IMR-90 (cell line): ENCODE measurements around the gene ABHD12. TPM values are rescaled to one million over a fixed set of nuclear protein-coding genes. Genes with fewer than 3 reads are reported as not detected.

ENCODE experiments used
- ATAC-seq: fragments of 200-7000 bp; cut with Tn5 transposase; 2 replicates; pipeline ENCODE4 v1.9.1; 2020; ENCODE audit warnings: low read depth, mild to moderate bottlenecking, moderate library complexity
- BruUV-seq: library from RNA; stranded (reverse); fragments of 400-500 nt; replicated peaks from 2 replicates; lab custom pipeline; 2021; lab: Mats Ljungman, UMichigan
- CTCF ChIA-PET: fragments of 300-600 bp; formaldehyde crosslinking; extraction: SDS; loops from one replicate; lab custom pipeline; 2021; ENCODE audit warnings: antibody characterized with exemption; lab: Yijun Ruan, JAX
- POLR2A ChIA-PET: fragments of 300-600 bp; sonication (Branson Sonifier 250); formaldehyde crosslinking; loops from one replicate; lab custom pipeline; 2022; ENCODE audit warnings: antibody characterized with exemption; ENCODE audit not compliant: unreplicated experiment; lab: Charles Lee
- DNase-seq: peaks from one replicate; pipeline ENCODE4 v3.0.0; 2013
- H2AFZ ChIP-seq: replicated peaks from 2 replicates; pipeline ENCODE3; 2013; ENCODE audit warnings: low read length, mild to moderate bottlenecking; ENCODE audit not compliant: poor library complexity
- H2AK5ac ChIP-seq: 2 replicates; pipeline ENCODE4 v1.6.1; 2013; ENCODE audit warnings: low read depth, low read length, inconsistent platforms
- H2AK9ac ChIP-seq: replicated peaks from 2 replicates; pipeline ENCODE3; 2013; ENCODE audit warnings: mild to moderate bottlenecking, low read depth, low read length, moderate library complexity; ENCODE audit not compliant: poor library complexity
- H2BK120ac ChIP-seq: 2 replicates; pipeline ENCODE4 v1.6.1; 2013; ENCODE audit warnings: low read depth, low read length, inconsistent platforms
- H2BK15ac ChIP-seq: 3 replicates; pipeline ENCODE4 v1.6.1; 2013; ENCODE audit warnings: low read depth, low read length, inconsistent platforms
- H2BK20ac ChIP-seq: 2 replicates; pipeline ENCODE4 v1.6.1; 2013; ENCODE audit warnings: low read depth, mild to moderate bottlenecking, inconsistent platforms, low read length, moderate library complexity
- H2BK5ac ChIP-seq: 2 replicates; pipeline ENCODE4 v1.6.1; 2013; ENCODE audit warnings: mild to moderate bottlenecking, low read depth, low read length, inconsistent platforms; ENCODE audit not compliant: poor library complexity, severe bottlenecking
- H3K14ac ChIP-seq: replicated peaks from 2 replicates; pipeline ENCODE4 v1.6.1; 2013; ENCODE audit warnings: low read depth, low read length, inconsistent platforms
- H3K18ac ChIP-seq: 2 replicates; pipeline ENCODE4 v1.6.1; 2013; ENCODE audit warnings: low read depth, low read length, control low read depth
- H3K23ac ChIP-seq: 2 replicates; pipeline ENCODE4 v1.6.1; 2013; ENCODE audit warnings: low read depth, low read length, inconsistent platforms
- H3K27ac ChIP-seq: 2 replicates; pipeline ENCODE4 v1.5.1; 2013; ENCODE audit warnings: mild to moderate bottlenecking, control low read depth, low read length; ENCODE audit not compliant: insufficient read depth
- H3K27me3 ChIP-seq: 2 replicates; pipeline ENCODE4 v1.6.1; 2013; ENCODE audit warnings: low read length; ENCODE audit not compliant: control insufficient read depth, insufficient read depth
- H3K36me3 ChIP-seq: 2 replicates; pipeline ENCODE4 v1.6.1; 2013; ENCODE audit warnings: low read length, mixed read lengths; ENCODE audit not compliant: control insufficient read depth, insufficient read depth
- H3K4ac ChIP-seq: 2 replicates; pipeline ENCODE4 v1.6.1; 2013; ENCODE audit warnings: low read depth, low read length, inconsistent platforms
- H3K4me1 ChIP-seq: 2 replicates; pipeline ENCODE4 v1.6.1; 2013; ENCODE audit warnings: low read length, mixed read lengths; ENCODE audit not compliant: control insufficient read depth, insufficient read depth
- H3K4me2 ChIP-seq: 2 replicates; pipeline ENCODE4 v1.6.1; 2013; ENCODE audit warnings: low read depth, mild to moderate bottlenecking, control low read depth, low read length, moderate library complexity
- H3K4me3 ChIP-seq: 2 replicates; pipeline ENCODE4 v1.5.1; 2013; ENCODE audit warnings: low read depth, mild to moderate bottlenecking, control low read depth, low read length, moderate library complexity; ENCODE audit not compliant: insufficient read depth
- H3K56ac ChIP-seq: 2 replicates; pipeline ENCODE4 v1.6.1; 2013; ENCODE audit warnings: low read length, inconsistent platforms; ENCODE audit not compliant: insufficient read depth; ENCODE audit errors: extremely low read depth
- H3K79me1 ChIP-seq, 2 experiments: 2 replicates each; pipeline ENCODE4 v1.6.1; 2013; ENCODE audit warnings: low read length in 2 of 2, inconsistent platforms in 1 of 2, low read depth in 1 of 2
- H3K9ac ChIP-seq: 2 replicates; pipeline ENCODE4 v1.6.1; 2013; ENCODE audit warnings: low read depth, low read length, control low read depth
- H3K9me1 ChIP-seq: 2 replicates; pipeline ENCODE4 v1.6.1; 2013; ENCODE audit warnings: low read length, inconsistent platforms; ENCODE audit not compliant: insufficient read depth
- H3K9me3 ChIP-seq: 2 replicates; pipeline ENCODE4 v1.6.1; 2013; ENCODE audit warnings: low read length; ENCODE audit not compliant: control insufficient read depth, insufficient read depth
- H4K20me1 ChIP-seq: 2 replicates; pipeline ENCODE4 v1.6.1; 2013; ENCODE audit warnings: low read length, inconsistent platforms; ENCODE audit not compliant: insufficient read depth
- H4K5ac ChIP-seq: 2 replicates; pipeline ENCODE4 v1.6.1; 2013; ENCODE audit warnings: mild to moderate bottlenecking, low read depth, low read length, control low read depth
- H4K8ac ChIP-seq, 2 experiments: 2 replicates each; pipeline ENCODE4 v1.6.1; 2013; ENCODE audit warnings: low read depth in 2 of 2, low read length in 2 of 2, control low read depth in 1 of 2, inconsistent platforms in 1 of 2
- H4K91ac ChIP-seq: 2 replicates; pipeline ENCODE4 v1.6.1; 2013; ENCODE audit warnings: low read depth, low read length, inconsistent platforms; ENCODE audit not compliant: insufficient read depth
- BHLHE40 ChIP-seq: fragments of 150-350 bp; IDR thresholded peaks from 2 replicates; pipeline ENCODE4 v1.6.1; 2016; ENCODE audit warnings: mild to moderate bottlenecking, low read depth, low read length
- CEBPB ChIP-seq: IDR thresholded peaks from 2 replicates; pipeline ENCODE4 v1.6.1; 2012; ENCODE audit warnings: low read depth, low read length, improper control_type of control experiment
- FOS ChIP-seq: fragments of 150-350 bp; IDR thresholded peaks from 2 replicates; pipeline ENCODE4 v1.6.1; 2016; ENCODE audit warnings: low read depth, low read length
- MAFK ChIP-seq: IDR thresholded peaks from 2 replicates; pipeline ENCODE4 v1.6.1; 2012; ENCODE audit warnings: low read depth, low read length, improper control_type of control experiment
- POLR2A ChIP-seq: IDR thresholded peaks from 2 replicates; pipeline ENCODE4 v1.6.1; 2012; ENCODE audit warnings: mild to moderate bottlenecking, low read depth, low read length
- RAD21 ChIP-seq: IDR thresholded peaks from 2 replicates; pipeline ENCODE4 v1.6.1; 2012; ENCODE audit warnings: low read length, improper control_type of control experiment
- RCOR1 ChIP-seq: IDR thresholded peaks from 2 replicates; pipeline ENCODE4 v1.6.1; 2012; ENCODE audit warnings: mild to moderate bottlenecking, low read length, improper control_type of control experiment; ENCODE audit not compliant: insufficient replicate concordance
- RFX5 ChIP-seq: IDR thresholded peaks from 2 replicates; pipeline ENCODE4 v1.8.0; 2012; ENCODE audit warnings: low read depth, mild to moderate bottlenecking, low read length, moderate library complexity
- WGBS, 2 experiments: methylation state at CpG; one replicate each; pipeline versions ENCODE4 v1.1.5 to v1.1.7; 2013; ENCODE audit warnings: missing lambda C conversion rate in 2 of 2; ENCODE audit not compliant: insufficient read length in 1 of 2; ENCODE audit errors: extremely low coverage in 2 of 2; 5-methylcytosine and 5-hydroxymethylcytosine counted together
- dilution Hi-C: fragments of 300-500 bp; cut with HindIII; formaldehyde crosslinking; loops from one replicate; pipeline ENCODE4 v1.14.3; 2018; ENCODE audit warnings: low sequenced_read_pairs; ENCODE audit not compliant: unreplicated experiment
- in situ Hi-C: fragments of 300-500 bp; cut with MboI; formaldehyde crosslinking; loops from 3 replicates; pipeline ENCODE4 v1.14.3; 2019; ENCODE audit warnings: low sequenced_read_pairs, inconsistent platforms, mixed read lengths
- intact Hi-C: fragments of 100-400 bp; cut with micrococcal nuclease; formaldehyde crosslinking; loops from 2 replicates; pipeline ENCODE4 v1.10.0; 2022
- polyA plus RNA-seq, 3 experiments: library from polyadenylated mRNA; depleted of rRNA; stranded (reverse); fragments of >200 nt; gene quantifications; 2 replicates each; pipeline ENCODE4 v1.2.3, GENCODE V29; 2012; ENCODE audit warnings: low replicate concordance in 1 of 3
- total RNA-seq: library from RNA; depleted of rRNA; stranded (reverse); fragments of >200 nt; gene quantifications from 2 replicates; pipeline ENCODE4 v1.2.3, GENCODE V29; 2012
- TF ChIP-seq, protein P1 (sequence below): fragments of 150-350 bp; IDR thresholded peaks from 2 replicates; pipeline ENCODE4 v1.6.1; 2016; ENCODE audit warnings: low read depth, mild to moderate bottlenecking, low read length, moderate library complexity, borderline replicate concordance
- TF ChIP-seq, protein P2 (sequence below): conservative IDR thresholded peaks from 2 replicates; pipeline ENCODE4 v1.5.1; 2012; ENCODE audit warnings: mild to moderate bottlenecking, low read depth, low read length, improper control_type of control experiment

ABHD12 gene
- total and polyA plus RNA-seq, 2 of the 4 experiments (the other 2 are of a cell fraction) = 80.7 to 108 TPM

DNA sequence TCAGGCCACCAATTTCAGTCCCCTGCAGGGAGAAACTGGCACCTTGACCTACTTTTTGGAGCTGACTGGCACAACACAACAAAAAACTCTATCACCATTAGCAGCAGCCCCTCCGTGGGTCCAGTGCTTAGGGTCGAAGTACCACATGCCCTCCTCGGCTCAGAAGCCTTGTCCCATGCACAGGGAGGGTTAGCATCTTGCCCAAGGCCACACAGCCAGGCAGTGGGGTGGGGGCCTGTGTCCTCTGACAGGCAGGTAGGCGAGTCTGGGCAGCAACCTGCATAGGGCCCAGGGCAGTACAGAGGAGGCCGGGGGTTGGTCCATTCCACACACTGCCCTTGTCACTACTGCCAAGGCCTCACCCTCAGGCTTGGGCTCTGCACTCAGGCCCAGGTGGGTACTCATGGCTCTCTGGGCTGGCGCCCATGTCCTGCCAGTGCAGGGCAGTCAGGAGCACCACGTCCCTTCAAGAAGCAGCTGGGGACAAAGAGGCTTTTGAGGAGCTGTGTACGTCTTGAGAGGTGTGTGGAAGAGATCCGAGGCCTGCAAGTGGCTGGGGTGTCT, 89.2 kb downstream of the ABHD12 start:
- ATAC-seq = no peak
- POLR2A ChIA-PET = no interaction called here
- no peak overlapping the region for H3K4me2 ChIP-seq
- H4K5ac ChIP-seq = no peak overlapping the region
- H3K4me1 ChIP-seq = peaks cover 10% of the 10 kb centered on the region
- CTCF ChIA-PET = interaction anchor here (0.6 kb wide), 1 partner anchor 703 kb away, joined by 3 read pairs; no protein-coding TSS in a partner anchor
- H3K36me3 ChIP-seq = peaks cover 45% of the 10 kb centered on the region
- no peak overlapping the region for H3K18ac ChIP-seq
- H2BK15ac ChIP-seq = no peak overlapping the region
- no peak for DNase-seq
- no peaks in the 10 kb centered on the region for H3K27me3 ChIP-seq
- H3K9me1 ChIP-seq = peaks cover 8% of the 10 kb centered on the region
- peak overlapping the region; percentile 21; the same call in 1 of the 2 replicates for H2AK5ac ChIP-seq
- peaks cover 5% of the 10 kb centered on the region; the same call in 1 of the 2 replicates for H4K20me1 ChIP-seq
- no peak overlapping the region for H3K9ac ChIP-seq
- no TSS peak for BruUV-seq
- TF ChIP-seq FOS = no peak
- TF ChIP-seq BHLHE40 = no peak
- TF ChIP-seq, protein P1, sequence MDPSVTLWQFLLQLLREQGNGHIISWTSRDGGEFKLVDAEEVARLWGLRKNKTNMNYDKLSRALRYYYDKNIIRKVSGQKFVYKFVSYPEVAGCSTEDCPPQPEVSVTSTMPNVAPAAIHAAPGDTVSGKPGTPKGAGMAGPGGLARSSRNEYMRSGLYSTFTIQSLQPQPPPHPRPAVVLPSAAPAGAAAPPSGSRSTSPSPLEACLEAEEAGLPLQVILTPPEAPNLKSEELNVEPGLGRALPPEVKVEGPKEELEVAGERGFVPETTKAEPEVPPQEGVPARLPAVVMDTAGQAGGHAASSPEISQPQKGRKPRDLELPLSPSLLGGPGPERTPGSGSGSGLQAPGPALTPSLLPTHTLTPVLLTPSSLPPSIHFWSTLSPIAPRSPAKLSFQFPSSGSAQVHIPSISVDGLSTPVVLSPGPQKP = no peak
- TF ChIP-seq RAD21 = no peak
- TF ChIP-seq, protein P2, sequence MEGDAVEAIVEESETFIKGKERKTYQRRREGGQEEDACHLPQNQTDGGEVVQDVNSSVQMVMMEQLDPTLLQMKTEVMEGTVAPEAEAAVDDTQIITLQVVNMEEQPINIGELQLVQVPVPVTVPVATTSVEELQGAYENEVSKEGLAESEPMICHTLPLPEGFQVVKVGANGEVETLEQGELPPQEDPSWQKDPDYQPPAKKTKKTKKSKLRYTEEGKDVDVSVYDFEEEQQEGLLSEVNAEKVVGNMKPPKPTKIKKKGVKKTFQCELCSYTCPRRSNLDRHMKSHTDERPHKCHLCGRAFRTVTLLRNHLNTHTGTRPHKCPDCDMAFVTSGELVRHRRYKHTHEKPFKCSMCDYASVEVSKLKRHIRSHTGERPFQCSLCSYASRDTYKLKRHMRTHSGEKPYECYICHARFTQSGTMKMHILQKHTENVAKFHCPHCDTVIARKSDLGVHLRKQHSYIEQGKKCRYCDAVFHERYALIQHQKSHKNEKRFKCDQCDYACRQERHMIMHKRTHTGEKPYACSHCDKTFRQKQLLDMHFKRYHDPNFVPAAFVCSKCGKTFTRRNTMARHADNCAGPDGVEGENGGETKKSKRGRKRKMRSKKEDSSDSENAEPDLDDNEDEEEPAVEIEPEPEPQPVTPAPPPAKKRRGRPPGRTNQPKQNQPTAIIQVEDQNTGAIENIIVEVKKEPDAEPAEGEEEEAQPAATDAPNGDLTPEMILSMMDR = no peak
- TF ChIP-seq RFX5 = no peak
- TF ChIP-seq POLR2A = no peak
- TF ChIP-seq MAFK = no peak
- TF ChIP-seq CEBPB = no peak
- no peak for TF ChIP-seq RCOR1
- H3K23ac ChIP-seq = no peak overlapping the region; the same call in 1 of the 2 replicates
- intact Hi-C loops (no loop called here), dilution Hi-C loops (no loop called here), in situ Hi-C loops (loop anchor here (25.0 kb wide), 2 partner anchors 236 to 386 kb away; partner anchors contain the start of gene ZNF337)
- H3K79me1 ChIP-seq = peaks cover 0 to 33% of the 10 kb centered on the region in 2 experiments; a peak in 3 of 4 replicates
- H3K14ac ChIP-seq = no peak overlapping the region
- H2AFZ ChIP-seq = peak overlapping the region; percentile 39
- H2BK20ac ChIP-seq = no peak overlapping the region
- H2BK120ac ChIP-seq = no peak overlapping the region
- H3K4ac ChIP-seq = no peak overlapping the region
- peak overlapping the region; percentile 19 for H2AK9ac ChIP-seq
- no peak overlapping the region for H3K56ac ChIP-seq
- H3K9me3 ChIP-seq = no peaks in the 10 kb centered on the region
- H4K91ac ChIP-seq = no peak overlapping the region
- H3K27ac ChIP-seq = no peak overlapping the region
- 89% methylated on average over 3 of the region's 9 CpGs; no CpG with 5 or more reads in 1 of the 2 experiments for WGBS, 2 experiments
- peak overlapping the region; percentile 15 for H2BK5ac ChIP-seq
- no peak overlapping the region for H3K4me3 ChIP-seq
- 0 out of 4 replicates have a peak overlapping the region, but pooled peaks of 1 of the 2 experiments have one; percentile 13 for H4K8ac ChIP-seq
